ENCODE data around the gene PAPPA2. TPM values are rescaled to one million over a fixed set of nuclear protein-coding genes. Genes with fewer than 3 reads are reported as not detected.

The PAPPA2 gene
- total RNA-seq, 1 donor from 2014 or later, result 0.41 TPM

GRCh38 chr1:176543360-176544129 is 80.6 kb downstream of the PAPPA2 start:
- H3K4me1 ChIP-seq, result no peaks in the 10 kb centered on the region
- no peak overlapping the region for H3K4me3 ChIP-seq
- H3K27me3 ChIP-seq (ENCODE audit: low read depth), result peaks cover 11% of the 10 kb centered on the region
- intact Hi-C loops (cut with micrococcal nuclease), result no loop called here
- peaks cover 5% of the 10 kb centered on the region for H3K9me3 ChIP-seq (replicated peaks)
- TF ChIP-seq CTCF (IDR thresholded peaks at IDR 0.05; ENCODE audit: borderline replicate concordance), result no peak
- no peak overlapping the region for H3K27ac ChIP-seq (replicated peaks)
- DNase-seq, result no peak
- no peaks in the 10 kb centered on the region for H3K36me3 ChIP-seq

- no peak for DNase-seq
- Histone ChIP-seq H3K4me1 (no peaks in the 10 kb centered on the region), H3K4me3 (no peak overlapping the region), H3K27ac (replicated peaks) (no peak overlapping the region), H3K9me3 (replicated peaks) (peaks cover 5% of the 10 kb centered on the region), H3K27me3 (ENCODE audit: low read depth) (peaks cover 19% of the 10 kb centered on the region), H3K36me3 (no peaks in the 10 kb centered on the region)
- intact Hi-C loops (cut with micrococcal nuclease), result no loop called here
- no peak for TF ChIP-seq CTCF (IDR thresholded peaks at IDR 0.05; ENCODE audit: borderline replicate concordance)
Observed at GRCh38 chr1:176545034-176545639, 82.2 kb downstream of the PAPPA2 start.

- no peaks in the 10 kb centered on the region for H3K36me3 ChIP-seq
- DNase-seq, result no peak
- intact Hi-C loops (cut with micrococcal nuclease), result no loop called here
- no peak overlapping the region for H3K27ac ChIP-seq (replicated peaks)
- peaks cover 5% of the 10 kb centered on the region for H3K9me3 ChIP-seq (replicated peaks)
- H3K4me3 ChIP-seq, result no peak overlapping the region
- no peaks in the 10 kb centered on the region for H3K4me1 ChIP-seq
- TF ChIP-seq CTCF (IDR thresholded peaks at IDR 0.05; ENCODE audit: borderline replicate concordance), result no peak
- H3K27me3 ChIP-seq (ENCODE audit: low read depth), result peaks cover 36% of the 10 kb centered on the region
Observed at GRCh38 chr1:176546825-176547224, 83.8 kb downstream of the PAPPA2 start.

- Histone ChIP-seq H3K27ac (replicated peaks) (no peak overlapping the region), H3K4me1 (no peaks in the 10 kb centered on the region), H3K4me3 (no peak overlapping the region), H3K36me3 (no peaks in the 10 kb centered on the region), H3K9me3 (replicated peaks) (no peaks in the 10 kb centered on the region), H3K27me3 (ENCODE audit: low read depth) (peaks cover 67% of the 10 kb centered on the region)
- intact Hi-C loops (cut with micrococcal nuclease), result no loop called here
- TF ChIP-seq CTCF (IDR thresholded peaks at IDR 0.05; ENCODE audit: borderline replicate concordance), result no peak
- DNase-seq, result no peak
Observed at GRCh38 chr1:176551146-176551545, 88.2 kb downstream of the PAPPA2 start.

- Histone ChIP-seq H3K27ac (replicated peaks) (no peak overlapping the region), H3K27me3 (ENCODE audit: low read depth) (peaks cover 76% of the 10 kb centered on the region), H3K4me1 (no peaks in the 10 kb centered on the region), H3K36me3 (no peaks in the 10 kb centered on the region), H3K9me3 (replicated peaks) (no peaks in the 10 kb centered on the region), H3K4me3 (no peak overlapping the region)
- no peak for DNase-seq
- TF ChIP-seq CTCF (IDR thresholded peaks at IDR 0.05; ENCODE audit: borderline replicate concordance), result no peak
- intact Hi-C loops (cut with micrococcal nuclease), result no loop called here
Observed at GRCh38 chr1:176552217-176552991, 89.4 kb downstream of the PAPPA2 start.

Data from left ventricle myocardium inferior (tissue), 1 donor.